Stimulated activated CD8-positive, alpha-beta memory T cell treated with anti-CD3 and anti-CD28 coated beads, Interleukin-15, amount 100 ng/mL, for 24 hours (primary cell): ENCODE data around the gene OR7G1.
"Not testable (repeated sequence)": the region's sequence is repeated elsewhere in the genome, so short reads cannot be mapped to it uniquely, and the experiment has no call there.

ENCODE experiments used
- DNase-seq: peaks from one replicate; pipeline ENCODE4 v3.0.0-alpha.2; 2020; ENCODE audit warnings: low read depth

Gene OR7G1

DNA sequence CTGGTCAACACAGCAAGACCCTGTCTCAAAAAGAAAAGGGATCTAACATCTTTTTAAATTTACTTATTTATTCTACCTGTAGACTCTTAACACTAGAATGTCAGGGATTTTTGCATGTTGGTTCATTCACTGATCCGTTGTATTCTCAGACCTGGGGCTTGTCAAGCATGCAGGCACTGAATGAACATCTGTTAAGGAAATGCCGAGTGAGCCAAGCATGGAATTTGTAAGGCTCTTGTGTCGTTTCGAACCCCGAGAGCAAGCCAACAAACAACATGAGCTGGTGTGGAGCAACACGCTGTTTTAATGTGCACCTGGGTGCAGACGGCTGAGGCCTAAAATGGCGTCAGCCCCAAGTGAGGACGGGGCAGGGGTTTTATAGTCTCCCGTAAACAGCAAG, 38.7 kb downstream of the OR7G1 start:
- DNase-seq: no peak

- DNase-seq: no peak
Observed at GRCh38 chr19:9075064-9075949, 40.3 kb downstream of the OR7G1 start.

GRCh38 chr19:9073806-9074205, 41.8 kb downstream of the OR7G1 start:
- DNase-seq: no peak

- not testable (repeated sequence) for DNase-seq
Observed at GRCh38 chr19:9071720-9072119, 43.8 kb downstream of the OR7G1 start.

- no peak for DNase-seq
Observed at GRCh38 chr19:9070066-9070465, 45.5 kb downstream of the OR7G1 start.

DNA sequence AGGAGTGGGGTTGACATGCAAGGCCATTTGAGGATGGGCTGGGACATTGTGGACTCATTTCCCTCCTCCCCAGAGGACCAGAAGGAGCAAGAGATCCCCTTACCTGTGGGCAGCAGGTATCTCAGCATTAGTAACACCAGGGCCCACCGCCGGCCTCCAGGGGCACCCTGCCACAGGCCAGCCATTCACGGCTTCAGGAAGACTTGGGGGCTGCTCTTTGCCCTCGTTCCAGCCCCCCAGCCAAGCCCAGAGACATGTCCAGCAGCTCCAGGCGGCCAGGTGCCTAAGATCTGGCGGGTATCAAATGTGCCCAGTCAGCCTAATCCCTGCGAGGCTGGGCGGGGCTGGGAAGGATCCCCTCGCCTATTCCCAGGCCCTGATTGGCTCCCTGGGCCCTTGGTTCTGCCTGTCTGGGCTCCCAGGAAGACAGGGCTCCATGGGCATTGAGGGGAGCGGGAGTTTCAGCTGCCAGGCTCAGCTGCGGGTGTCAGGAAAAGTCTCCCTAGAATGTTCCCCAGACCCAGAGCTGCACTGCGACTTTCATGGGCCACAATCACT, 50.0 kb downstream of the OR7G1 start:
- no peak for DNase-seq
